Kidney (tissue), 14 donors: ENCODE results near the gene GFOD2. TPM values are rescaled to one million over a fixed set of nuclear protein-coding genes. Genes with fewer than 3 reads are reported as not detected.
"Not testable (repeated sequence)": the region's sequence is repeated elsewhere in the genome, so short reads cannot be mapped to it uniquely, and the experiment has no call there.

Experiments used
- DNase-seq, 5 donors: peaks; one replicate each; pipeline ENCODE4 v3.0.0-alpha.2; 2013 to 2020
- FAIRE-seq: peaks from 2 replicates; lab custom pipeline; 2012; peaks lifted over from hg19 to GRCh38; lab: Jason Lieb, UNC
- H3K27ac ChIP-seq, 2 donors: one replicate each; pipeline ENCODE4 v1.7.0; 2013; ENCODE audit warnings: low read depth in 2 of 2, low read length in 2 of 2, inconsistent platforms in 1 of 2
- H3K27me3 ChIP-seq: one replicate; pipeline ENCODE4 v1.7.1; 2013; ENCODE audit warnings: low read length, inconsistent platforms; ENCODE audit not compliant: control insufficient read depth, insufficient read depth
- H3K36me3 ChIP-seq, 3 donors: one replicate each; pipeline versions ENCODE4 v1.7.0 to v1.7.1; 2013; ENCODE audit warnings: low read length in 3 of 3, control low read depth in 1 of 3, inconsistent platforms in 1 of 3; ENCODE audit not compliant: insufficient read depth in 3 of 3, control insufficient read depth in 2 of 3
- H3K4me1 ChIP-seq, 3 donors: one replicate each; pipeline versions ENCODE4 v1.7.0 to v1.7.1; 2013; ENCODE audit warnings: low read length in 3 of 3, inconsistent platforms in 1 of 3, low read depth in 1 of 3; ENCODE audit not compliant: control insufficient read depth in 2 of 3, insufficient read depth in 2 of 3
- H3K4me3 ChIP-seq, 3 donors: one replicate each; pipeline versions ENCODE4 v1.7.0 to v1.8.1; 2013; ENCODE audit warnings: low read length in 3 of 3, control low read depth in 1 of 3, inconsistent platforms in 1 of 3
- H3K9ac ChIP-seq, 3 donors: one replicate each; pipeline versions ENCODE4 v1.7.0 to v1.7.1; 2013; ENCODE audit warnings: low read length in 3 of 3, control low read depth in 1 of 3, inconsistent platforms in 1 of 3
- H3K9me3 ChIP-seq, 3 donors: one replicate each; pipeline versions ENCODE4 v1.7.0 to v1.7.1; 2013; ENCODE audit warnings: low read length in 3 of 3, control low read depth in 1 of 3, inconsistent platforms in 1 of 3; ENCODE audit not compliant: control insufficient read depth in 2 of 3, insufficient read depth in 1 of 3
- CTCF ChIP-seq: IDR thresholded peaks from 3 replicates; pipeline ENCODE4 v1.5.1; 2012; ENCODE audit warnings: mild to moderate bottlenecking, moderate library complexity, borderline replicate concordance; ENCODE audit not compliant: insufficient read depth; ENCODE audit errors: extremely low read depth
- intact Hi-C: fragments of 100-400 bp; cut with DNase I; formaldehyde crosslinking; loops from one replicate; pipeline ENCODE4 v1.11.1; 2022
- polyA plus RNA-seq: library from polyadenylated mRNA; stranded (reverse); fragments of 350-450 nt; fragmentation: Illumina TruSeq; extraction: RNeasy Lipid Tissue Mini Kit (QIAGEN cat#74804); gene quantifications from one replicate; pipeline ENCODE4 v1.2.3, GENCODE V29; 2014; ENCODE audit warnings: low read depth, low replicate concordance; ENCODE audit not compliant: insufficient read depth
- total RNA-seq: library from RNA; stranded (reverse); fragmentation: NEBNext Ultra II Directional; extraction: Animal tissue kit (Norgen Biotek cat#: 25700); gene quantifications from one replicate; pipeline ENCODE4 v1.2.1, GENCODE V29; 2021
- donor health status: control.
- donor health status: control.
- donor health status: control.
- donor health status: control.
- donor health status: control.
- donor health status: DM: yes; HTN: yes; CAD: no.
- donor health status: Normal renal cell carcinoma (clear cell type).

GFOD2 gene
- total and polyA plus RNA-seq, 2 donors from 2014 or later = 14.5 to 24.5 TPM

- no peak for DNase-seq
- intact Hi-C loops = no loop called here
- H3K4me1 ChIP-seq = peaks cover 0 to 4% (median 3%) of the 10 kb centered on the region in 3 donors
- no peak for FAIRE-seq
- no peaks in the 10 kb centered on the region for H3K9me3 ChIP-seq
- peaks cover 0 to 4% (median 0%) of the 10 kb centered on the region in 3 donors for H3K36me3 ChIP-seq
- no peak overlapping the region for H3K9ac ChIP-seq
- no peak overlapping the region for H3K27ac ChIP-seq
- no peaks in the 10 kb centered on the region for H3K27me3 ChIP-seq
- TF ChIP-seq CTCF = no peak
- H3K4me3 ChIP-seq = no peak overlapping the region
Measured at GRCh38 chr16:67697422-67698185, 21.5 kb downstream of the GFOD2 start.

DNA sequence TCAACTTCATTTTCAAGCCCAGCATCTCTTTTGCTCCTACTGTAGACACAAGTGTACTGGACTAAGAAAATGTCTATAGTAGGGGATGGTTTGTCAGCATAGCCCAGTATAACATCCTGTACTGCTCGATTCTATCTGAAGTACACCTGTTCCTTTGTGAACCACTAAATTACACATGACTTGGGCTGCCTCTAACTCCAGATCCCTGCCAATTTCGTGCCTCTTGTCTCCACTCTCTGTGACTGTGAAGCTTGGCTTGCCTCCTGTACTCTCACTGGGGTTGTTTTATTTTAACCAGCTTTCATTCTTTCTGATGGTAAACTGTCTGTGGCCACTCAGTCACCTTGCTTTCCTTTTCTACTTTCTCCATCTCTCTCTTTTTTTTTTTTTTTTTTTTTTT is 24.5 kb downstream of the GFOD2 start:
- no peak for TF ChIP-seq CTCF
- H3K9me3 ChIP-seq = no peaks in the 10 kb centered on the region
- peaks cover 0 to 4% (median 3%) of the 10 kb centered on the region in 3 donors for H3K4me1 ChIP-seq
- peaks cover 0 to 4% (median 0%) of the 10 kb centered on the region in 3 donors for H3K36me3 ChIP-seq
- FAIRE-seq (no peak), DNase-seq (no peak)
- intact Hi-C loops = no loop called here
- no peak overlapping the region for H3K27ac ChIP-seq
- H3K4me3 ChIP-seq = no peak overlapping the region
- no peak overlapping the region for H3K9ac ChIP-seq
- no peaks in the 10 kb centered on the region for H3K27me3 ChIP-seq

- DNase-seq, H3K9me3 ChIP-seq, FAIRE-seq, H3K9ac ChIP-seq, H3K4me1 ChIP-seq, H3K36me3 ChIP-seq, intact Hi-C loops, H3K27me3 ChIP-seq, H3K27ac ChIP-seq, H3K4me3 ChIP-seq: not testable (repeated sequence)
Measured at GRCh38 chr16:67693517-67694285, 25.4 kb downstream of the GFOD2 start.
